HEK293T (cell line): ENCODE measurements around the gene KCNA4.

ENCODE experiments used
- BHLHE40 ChIP-seq: fragments of 450-650 bp; IDR thresholded peaks from 2 replicates; pipeline ENCODE4 v1.6.1; 2016; ENCODE audit warnings: mild to moderate bottlenecking, moderate library complexity, borderline replicate concordance
- CTBP1 ChIP-seq: fragments of 450-650 bp; IDR thresholded peaks from 2 replicates; pipeline ENCODE4 v1.6.1; 2016; ENCODE audit warnings: borderline replicate concordance
- FOXM1 ChIP-seq: fragments of 450-650 bp; IDR thresholded peaks from 2 replicates; pipeline ENCODE4 v1.6.1; 2017; ENCODE audit warnings: mild to moderate bottlenecking, borderline replicate concordance

DNA sequence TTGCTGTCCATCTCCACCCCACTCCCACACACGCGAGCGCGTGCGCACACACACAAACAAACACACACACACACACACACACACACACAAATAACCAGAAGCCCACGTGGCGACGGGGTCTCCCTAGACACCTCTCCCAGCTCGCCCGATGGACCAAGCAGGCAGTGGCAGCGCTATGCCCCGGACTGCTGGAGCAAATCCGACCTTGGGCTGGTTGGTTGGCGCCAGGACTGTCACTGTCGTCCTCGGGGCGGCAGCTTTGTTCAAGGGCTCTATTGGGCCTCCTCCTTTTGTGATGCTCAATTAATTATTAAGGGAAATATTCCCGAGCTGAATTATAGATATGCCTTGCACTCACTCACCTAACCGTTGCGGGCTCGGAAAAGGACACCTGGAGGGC, 1.7 kb upstream of the KCNA4 start:
- TF ChIP-seq CTBP1 (no peak), FOXM1 (no peak), BHLHE40 (no peak)
